ENCODE measurements around the gene CHTF8.

GRCh38 chr16:69107316-69107962 lies 24.9 kb downstream of the CHTF8 start:
- TF ChIP-seq CTCF (conservative IDR thresholded peaks at IDR 0.05) (no peak), EZH2 (IDR thresholded peaks at IDR 0.05; ENCODE audit: low read depth) (no peak)

All from PC-9 (cell line).